GM18873 (cell line): ENCODE measurements around the gene ZNF628.
"Not testable (repeated sequence)": the region's sequence is repeated elsewhere in the genome, so short reads cannot be mapped to it uniquely, and the experiment has no call there.

ENCODE experiments used
- ATAC-seq: cut with Tn5 transposase; IDR thresholded peaks from one replicate; pipeline ENCODE4 v1.9.1; 2021; ENCODE audit warnings: mild to moderate bottlenecking, moderate library complexity, moderate number of reproducible peaks; ENCODE audit not compliant: unreplicated experiment, low FRiP score

Gene ZNF628

DNA sequence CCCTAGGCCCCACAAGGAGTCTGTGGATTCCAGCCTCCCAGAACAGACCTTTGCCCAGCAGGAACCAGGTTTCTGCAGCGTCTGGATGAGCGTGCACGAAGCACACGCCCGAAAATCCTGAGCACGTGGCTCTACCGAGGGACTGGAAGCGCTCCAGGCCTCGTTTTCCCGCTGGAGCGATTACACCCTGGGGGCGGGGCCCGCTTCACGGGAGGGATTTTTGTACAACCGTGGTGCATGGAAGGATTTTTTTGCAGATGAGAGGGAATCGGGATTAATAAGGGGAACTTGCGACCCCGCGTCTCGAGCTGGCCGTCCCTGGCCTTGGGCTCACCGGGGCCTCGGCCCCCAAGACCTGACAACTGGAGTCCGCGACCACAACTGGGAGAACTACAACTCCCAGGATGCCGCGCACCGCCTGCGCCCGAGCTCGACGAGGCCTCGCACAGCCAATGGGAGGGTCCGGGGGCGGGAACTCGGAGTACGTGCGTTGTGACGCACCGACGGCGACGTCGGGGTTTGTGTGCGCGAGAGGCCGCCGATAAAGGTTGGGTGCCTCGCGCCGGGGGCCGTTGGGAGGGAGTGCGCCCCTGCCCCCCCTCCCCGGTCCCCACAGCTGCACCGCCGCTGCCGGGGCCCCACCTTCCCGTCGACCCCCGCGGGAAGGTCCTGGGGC lies at the start of gene ZNF628:
TSS of gene ZNF628 (plus strand) at position 518 of the 676 bp plus-strand sequence. CDS start 3,294 bp downstream, outside the sequence.
- peak; percentile 83 for ATAC-seq

DNA sequence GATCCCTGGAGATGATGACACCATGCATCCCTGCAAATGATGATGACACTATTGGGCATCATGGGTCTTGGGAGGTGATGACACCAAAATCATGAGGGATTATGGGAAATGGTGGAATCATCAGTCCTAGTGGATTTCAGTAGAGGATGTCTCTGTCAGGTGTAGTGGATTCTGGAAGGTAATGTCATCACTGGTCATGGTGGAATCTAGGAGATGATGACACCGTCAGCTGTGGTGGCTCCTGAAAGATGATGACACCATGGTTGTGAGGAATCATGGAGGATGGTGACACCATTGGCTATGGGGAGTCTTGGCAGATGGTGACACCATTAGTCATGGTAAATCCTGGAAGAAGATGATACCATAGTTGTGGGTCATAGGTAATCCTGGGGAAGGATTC lies 45.2 kb upstream of the ZNF628 start:
- no peak for ATAC-seq

DNA sequence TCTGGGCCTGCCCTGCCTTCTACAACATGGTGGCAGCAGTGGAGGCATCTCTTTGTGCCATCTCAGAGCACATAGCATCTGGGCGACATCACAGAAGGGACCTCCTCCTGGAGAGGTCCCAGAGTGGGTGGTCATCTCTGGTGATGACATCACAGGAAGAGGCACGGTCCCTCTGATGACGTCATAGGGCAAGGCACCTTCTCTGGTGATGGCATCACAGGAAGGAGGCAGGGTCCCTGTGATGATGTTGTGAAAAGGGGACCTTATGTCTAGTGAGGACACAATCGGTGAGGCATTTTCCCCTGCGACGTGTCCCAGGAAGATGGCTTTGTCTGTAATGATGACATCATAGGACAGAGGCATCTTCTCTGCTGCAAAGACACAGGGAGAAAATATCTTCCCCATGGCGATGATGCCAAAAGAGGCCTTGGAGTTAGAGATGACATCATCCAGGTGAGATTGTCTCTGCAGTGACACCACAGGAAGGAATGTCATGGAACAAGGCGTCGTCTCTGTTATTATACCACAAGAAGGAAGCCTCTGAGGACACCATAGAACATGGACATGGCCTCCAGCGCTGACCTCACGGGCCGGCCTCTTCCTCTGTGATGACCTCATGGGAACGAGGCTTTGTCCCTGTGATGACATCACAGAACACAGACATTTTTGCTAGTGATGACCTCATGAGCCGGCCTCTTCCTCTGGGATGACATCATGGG lies 44.0 kb upstream of the ZNF628 start:
- ATAC-seq: no peak

DNA sequence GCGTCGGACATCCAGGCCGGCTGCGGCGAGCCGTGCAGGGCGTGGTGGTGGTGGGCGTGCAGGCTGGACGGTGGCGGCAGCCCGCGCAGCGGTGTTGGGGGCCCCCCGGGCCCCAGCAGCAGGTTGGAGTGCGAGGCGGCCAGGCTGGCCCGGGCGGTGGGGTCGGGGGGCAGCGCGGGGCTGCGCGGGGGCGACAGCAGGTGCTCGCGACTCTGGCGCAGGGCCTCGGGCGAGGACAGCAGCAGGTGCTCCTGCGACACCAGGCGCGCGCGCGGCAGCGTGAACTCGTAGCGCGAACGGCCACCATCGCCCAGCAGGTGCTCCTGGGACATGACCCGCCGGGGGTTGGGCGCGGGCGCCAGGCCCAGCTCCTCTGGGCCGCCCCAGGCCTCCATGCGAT lies 43.1 kb upstream of the ZNF628 start:
- no peak for ATAC-seq

DNA sequence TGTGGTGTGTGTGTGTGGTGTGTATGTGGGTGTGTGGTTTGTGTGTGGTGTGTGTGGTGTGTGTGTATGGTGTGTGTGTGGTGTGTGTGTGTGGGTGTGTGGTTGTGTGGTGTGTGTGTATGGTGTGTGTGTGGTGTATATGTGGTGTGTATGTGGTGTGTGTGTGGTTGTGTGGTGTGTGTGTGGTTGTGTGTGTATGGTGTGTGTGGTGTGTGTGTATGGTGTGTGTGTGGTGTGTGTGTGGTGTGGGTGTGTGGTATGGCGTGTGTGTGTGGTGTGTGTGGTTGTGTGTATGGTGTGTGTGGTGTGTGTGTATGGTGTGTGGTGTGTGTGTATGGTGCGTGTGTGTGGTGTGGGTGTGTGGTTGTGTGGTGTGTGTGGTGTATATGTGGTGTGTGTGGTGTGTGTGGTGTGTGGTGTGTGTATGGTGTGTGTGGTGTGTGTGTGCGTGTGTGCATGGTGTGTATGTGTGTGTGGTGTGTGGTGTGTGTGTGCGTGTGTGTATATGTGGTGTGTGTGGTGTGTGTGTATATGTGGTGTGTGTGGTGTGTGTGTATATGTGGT lies 42.0 kb upstream of the ZNF628 start:
- no peak for ATAC-seq

DNA sequence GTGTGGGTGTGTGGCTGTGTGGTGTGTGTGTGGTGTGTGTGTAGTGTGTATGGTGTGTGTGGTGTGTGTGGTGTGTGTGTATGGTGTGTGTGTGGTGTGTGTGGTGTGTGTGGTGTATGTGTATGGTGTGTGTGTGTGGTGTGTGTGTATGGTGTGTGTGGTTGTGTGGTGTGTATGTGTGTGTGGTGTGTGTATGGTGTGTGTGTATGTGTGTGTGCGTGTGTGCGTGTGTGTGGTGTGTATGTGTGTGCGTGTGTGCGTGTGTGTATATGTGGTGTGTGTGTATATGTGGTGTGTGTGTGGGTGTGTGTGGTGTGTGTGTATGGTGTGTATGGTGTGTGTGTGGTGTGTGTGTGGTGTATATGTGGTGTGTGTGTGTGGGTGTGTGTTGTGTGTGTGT lies 41.4 kb upstream of the ZNF628 start:
- ATAC-seq: no peak

DNA sequence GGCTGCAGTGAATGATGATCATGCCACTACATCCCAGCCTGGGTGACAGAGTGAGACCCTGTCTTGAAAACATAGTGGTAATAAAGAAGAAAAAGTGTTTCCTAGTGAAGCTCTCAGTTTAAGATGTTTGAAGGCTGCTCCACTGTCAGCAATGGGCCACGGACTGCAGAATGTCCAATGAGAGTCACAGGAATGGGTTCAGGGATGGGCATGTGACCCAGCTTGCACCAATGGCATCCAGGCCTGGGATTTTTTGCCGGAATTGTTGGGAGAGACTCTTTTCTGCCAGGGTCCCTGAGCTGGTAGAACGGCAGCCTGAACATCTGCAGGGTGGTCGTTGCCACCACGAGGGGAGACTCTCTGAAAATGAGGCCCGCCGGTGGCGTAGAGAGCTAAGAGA lies 39.6 kb upstream of the ZNF628 start:
- no peak for ATAC-seq

DNA sequence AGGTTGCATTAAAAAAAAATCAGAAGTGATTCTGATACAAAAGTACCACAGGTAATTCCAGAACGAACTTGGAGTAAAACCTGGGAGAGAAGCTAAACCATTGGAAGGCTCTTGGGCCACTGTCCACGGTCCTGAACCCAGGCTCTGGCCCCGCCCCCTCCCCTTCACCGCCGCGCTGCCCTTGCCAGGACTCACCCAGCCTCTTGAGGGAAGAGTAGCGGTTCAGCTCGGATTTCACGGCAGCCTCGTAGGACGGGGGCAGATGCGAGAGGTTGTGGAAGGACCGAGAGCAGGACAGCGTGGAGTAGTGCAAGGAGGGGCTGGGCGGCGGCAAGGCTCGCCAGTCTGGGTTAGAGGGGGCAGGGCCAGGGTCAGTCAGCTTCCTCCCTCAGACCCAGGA lies 39.0 kb upstream of the ZNF628 start:
- no peak for ATAC-seq

DNA sequence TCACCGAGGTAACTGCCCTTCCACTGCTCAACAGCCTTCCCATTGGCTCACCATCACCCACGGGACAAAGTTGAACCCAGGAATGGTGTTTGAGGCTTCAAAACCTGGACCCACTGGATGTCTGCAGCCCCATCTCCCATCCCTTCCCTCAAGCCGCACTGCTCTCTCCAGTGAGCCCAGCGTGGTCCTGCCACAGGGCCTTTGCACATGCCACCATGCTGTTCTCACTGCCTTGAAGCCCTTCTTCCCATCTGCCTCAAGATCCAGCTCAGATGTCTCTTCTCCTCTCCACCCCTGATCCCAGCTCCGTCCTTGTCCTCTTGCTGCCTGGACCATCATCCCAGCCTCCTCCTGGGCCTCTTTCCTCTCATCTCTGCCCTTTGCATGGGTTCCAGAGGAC lies 37.4 kb upstream of the ZNF628 start:
- ATAC-seq: no peak

DNA sequence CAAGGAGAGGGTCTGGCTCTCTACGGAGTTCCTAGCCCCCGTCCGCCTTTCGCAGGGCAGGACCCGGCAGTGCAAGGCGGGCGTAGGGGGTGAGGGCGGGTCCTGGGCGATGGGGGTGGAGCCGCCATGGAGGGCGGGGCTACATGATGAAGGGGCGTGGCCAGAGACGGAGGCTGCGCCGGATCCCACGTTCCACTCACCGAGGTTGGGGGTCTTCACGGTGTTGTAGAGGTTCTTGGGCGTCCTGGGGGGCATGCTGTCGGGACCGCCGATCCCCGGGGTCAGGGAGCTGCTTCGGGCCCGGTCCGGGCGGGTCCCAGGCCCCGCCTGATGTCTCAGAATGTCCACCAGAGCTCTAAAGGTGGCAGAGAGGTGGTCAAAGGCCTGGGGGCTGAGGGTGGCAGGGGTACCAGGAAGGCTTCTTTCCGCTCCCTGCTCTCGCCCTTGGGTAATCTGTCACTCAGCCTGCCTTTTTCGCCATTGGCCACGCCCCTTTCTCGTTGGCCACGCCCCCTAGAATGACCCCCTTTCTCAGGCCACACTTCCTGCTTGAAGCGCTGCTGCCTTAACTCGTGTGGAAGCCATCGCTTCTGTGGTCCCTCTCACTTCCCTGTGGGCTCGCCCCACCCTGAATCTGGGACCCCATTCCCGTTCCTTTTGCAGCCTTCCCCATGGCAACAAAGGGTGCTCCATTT lies 35.9 kb upstream of the ZNF628 start:
- no peak for ATAC-seq

DNA sequence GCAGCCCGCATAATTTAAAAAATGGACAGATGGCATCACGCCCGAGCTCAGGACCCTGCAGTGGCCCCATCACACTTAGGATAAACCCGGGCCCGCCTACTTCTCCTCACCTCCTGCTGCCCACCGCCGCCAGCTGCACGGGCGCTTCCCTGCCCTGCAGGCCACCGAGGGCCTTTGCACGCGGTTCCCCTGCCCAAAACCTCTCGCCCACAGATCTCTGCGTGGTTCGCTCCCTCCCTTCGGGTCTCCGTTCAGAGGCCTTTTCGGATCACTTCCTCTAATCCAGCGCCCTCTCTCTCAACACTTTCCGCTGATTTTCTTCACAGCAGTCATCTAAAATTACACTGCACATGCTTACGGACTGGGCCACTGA lies 35.1 kb upstream of the ZNF628 start:
- ATAC-seq: no peak

DNA sequence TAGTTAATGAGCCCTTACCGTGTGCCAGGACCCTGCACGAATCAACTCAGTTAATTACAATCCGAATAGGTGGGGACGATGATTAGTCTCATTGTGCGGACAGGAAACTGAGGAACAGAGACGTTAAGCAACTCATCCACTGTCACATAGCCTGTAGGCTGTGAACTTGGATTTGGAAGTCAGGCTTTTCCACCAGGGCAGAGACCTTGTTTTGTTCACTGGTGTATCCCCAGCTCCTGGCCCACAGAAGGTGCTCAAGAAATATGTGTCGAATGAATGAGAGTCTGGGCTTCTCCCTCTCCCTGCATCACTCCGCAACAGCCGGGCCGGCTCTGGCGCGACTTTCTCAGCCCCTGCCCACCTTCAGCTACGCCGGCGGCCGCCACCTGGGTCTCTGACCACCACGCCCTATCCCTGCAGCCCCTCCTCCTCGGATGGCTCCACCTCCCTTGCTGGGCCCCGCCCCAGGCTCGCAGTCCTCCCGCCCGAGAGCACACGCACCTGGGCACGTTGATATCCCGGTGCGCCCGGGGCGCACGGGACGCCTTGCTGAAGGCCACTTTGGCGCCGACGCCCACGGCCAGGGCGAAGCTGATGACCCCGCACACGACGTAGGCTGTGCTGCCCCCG lies 34.6 kb upstream of the ZNF628 start:
- no peak for ATAC-seq

DNA sequence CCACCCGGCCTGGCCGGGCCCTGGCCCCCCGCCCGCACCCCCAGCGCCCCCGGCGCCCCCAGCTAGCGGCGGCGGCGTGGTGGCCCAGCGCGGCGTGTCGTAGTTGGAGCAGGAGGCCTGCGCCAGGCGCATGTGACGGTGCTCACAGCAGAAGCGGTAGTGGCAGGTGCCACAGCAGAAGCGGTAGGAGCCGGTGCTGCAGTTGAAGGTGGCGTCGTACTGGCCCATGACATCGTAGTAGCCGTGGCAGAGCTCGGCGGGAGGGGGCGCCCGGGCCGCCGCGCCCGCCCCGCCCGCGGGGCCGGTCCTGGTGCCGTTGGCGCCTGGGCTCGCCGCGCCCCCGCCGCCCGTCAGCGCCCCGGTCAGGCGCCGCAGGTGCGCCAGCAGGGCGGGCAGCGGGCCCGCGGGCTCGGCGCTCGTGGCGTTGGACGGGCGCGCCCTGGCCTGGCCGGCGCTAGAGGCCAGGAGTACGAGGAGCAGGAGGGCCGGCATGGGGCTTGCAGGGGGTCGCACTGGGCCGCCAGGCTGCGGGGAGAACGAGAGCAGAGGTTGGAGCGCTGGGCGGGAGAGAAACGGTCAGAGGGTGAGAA lies 34.0 kb upstream of the ZNF628 start:
- ATAC-seq: no peak

DNA sequence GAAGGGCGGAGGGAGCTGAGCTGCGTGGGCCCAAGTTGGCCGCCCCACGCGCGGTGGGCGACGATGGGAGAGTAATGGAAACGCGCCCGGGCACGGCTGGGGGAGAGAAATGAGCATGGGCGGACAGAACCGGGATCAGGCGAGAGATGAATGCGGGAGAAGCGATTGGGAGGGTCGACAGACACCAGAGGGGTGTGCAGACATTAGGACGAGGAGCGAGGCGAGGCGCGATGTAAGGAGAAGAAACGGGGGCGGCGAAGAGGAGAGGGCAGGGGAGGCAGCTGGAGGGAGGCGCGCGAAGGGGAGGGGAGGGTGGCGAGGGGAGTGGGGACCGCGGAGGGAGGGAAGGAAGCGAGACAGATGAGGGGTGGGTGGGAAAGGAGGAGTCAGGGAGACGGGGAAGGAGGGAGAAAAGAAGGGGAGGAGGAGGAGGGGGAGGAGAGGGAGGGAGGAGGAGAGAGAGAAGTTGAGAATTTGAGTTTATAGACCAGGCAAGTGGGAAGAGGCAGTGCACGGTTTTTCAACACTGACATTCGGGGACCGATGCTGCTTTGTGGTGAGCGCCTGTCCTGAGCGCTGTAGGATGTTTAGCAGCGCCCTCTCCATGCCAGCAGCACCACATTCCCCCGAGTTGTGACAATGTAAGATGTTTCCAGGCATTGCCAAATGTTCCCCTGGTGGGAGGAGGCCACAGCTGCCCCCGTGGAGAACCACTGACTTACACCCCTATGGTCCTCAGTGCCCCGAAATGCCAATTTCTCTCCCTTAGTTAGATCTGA lies 33.2 kb upstream of the ZNF628 start, which contains the start of gene SHISA7:
TSS of gene SHISA7 (minus strand) at position 256 of the 779 bp plus-strand sequence. CDS start 437 bp downstream, outside the sequence.
- no peak for ATAC-seq

DNA sequence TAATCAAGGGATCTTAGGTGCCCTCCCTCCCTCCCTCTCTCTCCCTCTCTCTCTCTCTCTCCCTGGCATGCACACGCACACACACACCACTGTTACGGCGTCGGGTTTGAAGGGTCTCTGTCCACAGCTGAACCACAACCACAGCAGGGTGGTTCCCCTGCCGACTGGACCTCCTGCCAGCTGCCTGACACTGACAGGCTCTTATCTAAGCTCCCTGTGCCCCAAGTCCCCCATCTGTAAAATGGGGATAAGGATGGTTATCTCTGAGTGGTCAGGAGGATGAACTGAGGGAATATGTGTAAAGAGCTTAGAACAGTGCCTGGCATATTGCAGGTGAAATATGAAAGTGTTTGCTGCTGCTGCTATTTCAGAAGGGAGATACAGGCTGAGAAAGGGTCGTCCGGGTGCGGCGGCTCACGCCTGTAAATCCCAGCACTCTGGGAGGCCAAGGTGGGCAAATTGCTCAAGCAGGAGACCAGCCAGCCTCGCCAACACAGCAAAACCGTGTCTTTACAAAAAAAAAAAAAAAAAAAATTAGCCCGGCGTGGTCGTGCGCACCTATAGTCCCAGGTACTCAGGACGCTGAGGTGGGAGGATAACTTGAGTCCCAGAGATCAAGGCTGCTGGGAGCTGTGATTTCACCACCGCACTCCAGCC lies 32.5 kb upstream of the ZNF628 start:
- ATAC-seq: no peak

DNA sequence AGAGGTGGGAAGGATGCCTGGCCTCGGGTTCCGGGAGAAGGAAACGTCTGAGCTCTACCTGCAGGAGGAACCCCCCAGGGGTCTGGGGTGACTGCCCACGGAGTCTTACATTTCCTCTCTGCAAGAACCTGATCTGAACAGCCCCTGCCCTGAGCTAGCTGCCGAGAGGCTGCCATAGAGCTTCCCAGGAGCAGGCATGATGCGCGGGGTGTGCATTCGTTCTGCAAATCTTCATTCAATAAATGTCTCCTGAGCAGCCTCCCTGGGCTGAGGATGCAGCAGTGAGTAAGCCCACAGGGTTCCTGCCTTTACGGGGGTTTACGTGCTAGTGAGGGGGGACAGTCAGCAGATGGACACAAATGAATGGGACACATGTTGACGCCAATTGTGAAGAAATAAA lies 31.8 kb upstream of the ZNF628 start:
- no peak for ATAC-seq

DNA sequence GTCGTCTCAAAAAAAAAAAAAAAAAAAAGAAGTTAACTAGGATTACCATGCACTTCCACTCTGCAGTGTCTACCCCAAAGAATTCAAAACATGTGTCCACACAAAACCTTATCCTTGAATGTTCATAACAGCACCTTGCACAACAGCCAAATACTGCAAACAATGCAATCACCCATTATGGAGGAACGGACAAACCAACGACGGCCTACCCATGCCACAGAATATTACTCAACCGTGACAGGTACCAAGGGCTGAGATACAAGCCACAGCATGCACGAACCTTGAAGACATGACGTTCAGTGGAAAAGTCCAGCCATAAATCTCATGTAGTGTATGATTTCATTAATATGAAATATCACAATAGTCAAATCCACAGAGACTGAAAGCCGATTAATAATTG lies 30.4 kb upstream of the ZNF628 start:
- ATAC-seq: no peak

DNA sequence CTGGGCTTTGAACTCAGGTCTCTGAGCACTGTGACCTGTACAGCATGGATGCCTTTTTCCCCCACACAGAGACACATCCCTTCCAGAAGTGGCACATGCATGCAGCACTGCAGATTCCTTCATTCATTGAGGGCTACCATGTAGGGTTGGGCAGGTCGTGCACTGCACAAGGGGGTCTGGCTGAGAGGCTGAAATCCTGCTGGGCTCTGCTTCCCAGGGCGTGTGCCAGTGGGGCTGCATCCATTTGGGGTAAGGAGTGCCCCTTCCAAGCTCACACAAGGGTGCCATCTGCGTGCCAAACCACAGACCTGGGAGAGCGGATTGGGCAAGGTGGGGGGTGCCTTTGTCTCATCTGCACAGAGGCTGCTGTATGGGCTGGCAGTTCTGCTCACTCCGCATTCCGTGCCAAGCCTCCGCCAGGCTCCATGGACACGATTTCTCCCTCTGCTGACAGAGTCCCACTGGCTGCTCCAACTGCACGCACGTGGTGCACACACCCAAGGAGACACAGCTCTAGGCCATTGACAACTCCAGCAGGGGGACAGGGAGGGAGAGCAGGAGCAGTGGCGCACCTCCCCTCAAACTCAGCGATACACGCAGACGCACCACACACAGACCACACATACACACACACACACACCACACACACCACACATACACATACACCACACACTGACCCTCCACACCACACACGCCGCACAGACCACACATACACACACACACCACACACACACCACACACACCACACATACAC lies 28.8 kb upstream of the ZNF628 start:
- no peak for ATAC-seq

DNA sequence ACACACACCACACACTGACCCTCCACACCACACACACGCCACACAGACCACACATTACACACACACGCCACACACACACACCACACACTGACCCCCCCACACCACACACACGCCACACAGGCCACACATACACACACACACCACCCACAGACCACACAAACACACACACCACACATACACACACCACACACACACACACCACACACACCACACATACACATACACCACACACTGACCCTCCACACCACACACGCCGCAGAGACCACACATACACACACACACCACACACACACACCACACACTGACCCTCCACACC lies 28.3 kb upstream of the ZNF628 start:
- not testable (repeated sequence) for ATAC-seq
